BLaER1 (cell line): Measurements from ENCODE around the gene SLC35A2.
A peak's percentile ranks its signal among the peaks of the same experiment; 100 is the strongest.

ENCODE experiments used
- H3K27ac ChIP-seq: shearing (Covaris generic); formaldehyde crosslinking; 2 replicates; pipeline ENCODE4 v1.8.1; 2022
- H3K27me3 ChIP-seq: shearing (Covaris generic); formaldehyde crosslinking; 2 replicates; pipeline ENCODE4 v1.8.1; 2022
- H3K36me3 ChIP-seq: shearing (Covaris generic); formaldehyde crosslinking; 2 replicates; pipeline ENCODE4 v1.8.1; 2022
- H3K4me1 ChIP-seq: shearing (Covaris generic); formaldehyde crosslinking; 2 replicates; pipeline ENCODE4 v1.8.1; 2022
- H3K4me2 ChIP-seq: shearing (Covaris generic); formaldehyde crosslinking; 2 replicates; pipeline ENCODE4 v1.8.1; 2022
- H3K4me3 ChIP-seq: shearing (Covaris generic); formaldehyde crosslinking; 2 replicates; pipeline ENCODE4 v1.8.1; 2022
- H3K9ac ChIP-seq: shearing (Covaris generic); formaldehyde crosslinking; 2 replicates; pipeline ENCODE4 v1.8.1; 2022
- H3K9me3 ChIP-seq: shearing (Covaris generic); formaldehyde crosslinking; 2 replicates; pipeline ENCODE4 v1.8.1; 2022
- H4K20me1 ChIP-seq: shearing (Covaris generic); formaldehyde crosslinking; 2 replicates; pipeline ENCODE4 v1.8.1; 2022
- Cebpa-rat ChIP-seq: shearing (Covaris generic); IDR thresholded peaks from 2 replicates; pipeline ENCODE4 v1.8.1; 2022

SLC35A2 gene

DNA sequence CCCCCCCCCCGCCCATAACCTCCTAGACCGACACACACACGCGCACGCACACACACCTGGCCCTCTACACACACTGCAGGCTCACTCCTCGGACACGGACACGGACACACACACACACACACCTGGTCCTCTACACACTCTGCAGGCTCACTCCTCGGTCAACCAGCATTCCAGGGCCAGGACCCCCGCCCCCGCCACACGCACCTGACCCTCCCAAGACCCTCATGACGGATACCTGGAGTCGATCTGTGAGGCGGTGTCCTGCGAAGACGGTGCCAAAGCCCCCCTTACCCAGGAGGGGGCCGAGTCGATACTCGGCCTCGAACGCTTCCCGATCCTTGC lies 6.8 kb upstream of the SLC35A2 start:
- peak overlapping the region; percentile 79 for H3K4me3 ChIP-seq
- H4K20me1 ChIP-seq, result peaks cover 62% of the 10 kb centered on the region
- peak overlapping the region; percentile 89 for H3K4me2 ChIP-seq
- H3K4me1 ChIP-seq, result peaks cover 33% of the 10 kb centered on the region
- TF ChIP-seq Cebpa-rat, result no peak
- peak overlapping the region; percentile 85 for H3K27ac ChIP-seq
- peaks cover 48% of the 10 kb centered on the region for H3K27me3 ChIP-seq
- no peaks in the 10 kb centered on the region; the same call in 1 of the 2 replicates for H3K9me3 ChIP-seq
- H3K36me3 ChIP-seq, result peaks cover 40% of the 10 kb centered on the region
- H3K9ac ChIP-seq, result peak overlapping the region; percentile 81

DNA sequence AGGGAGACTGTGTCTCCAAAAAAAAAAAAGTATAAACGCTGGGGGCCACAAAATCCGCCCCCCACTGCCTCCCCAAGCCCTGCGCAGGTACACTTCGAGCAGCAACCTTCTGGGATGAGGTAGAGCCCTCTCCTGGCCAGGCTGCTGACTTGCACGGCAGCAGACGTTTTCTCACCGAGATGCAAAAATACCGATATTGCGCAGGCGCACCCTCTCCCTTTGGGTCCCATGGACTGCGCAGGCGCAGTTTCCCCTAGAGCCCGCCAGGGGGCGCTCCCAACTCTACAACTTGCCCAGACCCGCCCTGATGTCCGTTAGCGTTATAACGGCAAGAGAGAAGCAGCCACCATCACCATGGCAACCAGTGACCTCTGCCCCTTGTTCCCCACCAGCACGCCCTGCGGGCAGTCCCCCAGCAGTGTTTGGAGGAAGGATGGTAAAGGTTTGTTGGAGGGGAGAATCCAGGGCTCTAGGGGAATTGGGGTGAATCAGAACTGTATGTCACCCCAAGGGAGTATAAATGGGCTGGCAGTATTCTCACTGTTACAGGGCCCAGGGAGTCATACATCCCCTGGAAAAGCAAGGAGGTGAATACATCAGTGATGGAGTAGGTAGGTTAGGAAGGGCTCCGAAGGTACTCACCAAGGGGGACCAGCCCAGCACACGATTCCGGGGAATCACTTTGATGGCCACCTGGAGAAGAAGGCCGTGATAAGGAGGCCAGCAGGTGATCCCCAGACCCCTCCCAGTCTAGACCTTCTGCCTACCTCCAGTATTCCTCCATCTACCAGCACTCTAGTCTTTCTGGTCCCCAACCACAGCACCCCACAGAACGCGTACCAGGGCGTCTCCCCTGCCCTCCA lies 5.9 kb upstream of the SLC35A2 start:
- no peaks in the 10 kb centered on the region; the same call in 1 of the 2 replicates for H3K9me3 ChIP-seq
- peaks cover 33% of the 10 kb centered on the region for H3K36me3 ChIP-seq
- TF ChIP-seq Cebpa-rat, result no peak
- H4K20me1 ChIP-seq, result peaks cover 57% of the 10 kb centered on the region
- H3K27ac ChIP-seq, result 0 out of 2 replicates have a peak overlapping the region, but pooled peaks have one; percentile 35
- peak overlapping the region; percentile 89 for H3K4me2 ChIP-seq
- peaks cover 33% of the 10 kb centered on the region for H3K4me1 ChIP-seq
- peak overlapping the region; percentile 79 for H3K4me3 ChIP-seq
- H3K27me3 ChIP-seq, result peaks cover 45% of the 10 kb centered on the region
- peak overlapping the region; percentile 81; the same call in 1 of the 2 replicates for H3K9ac ChIP-seq

DNA sequence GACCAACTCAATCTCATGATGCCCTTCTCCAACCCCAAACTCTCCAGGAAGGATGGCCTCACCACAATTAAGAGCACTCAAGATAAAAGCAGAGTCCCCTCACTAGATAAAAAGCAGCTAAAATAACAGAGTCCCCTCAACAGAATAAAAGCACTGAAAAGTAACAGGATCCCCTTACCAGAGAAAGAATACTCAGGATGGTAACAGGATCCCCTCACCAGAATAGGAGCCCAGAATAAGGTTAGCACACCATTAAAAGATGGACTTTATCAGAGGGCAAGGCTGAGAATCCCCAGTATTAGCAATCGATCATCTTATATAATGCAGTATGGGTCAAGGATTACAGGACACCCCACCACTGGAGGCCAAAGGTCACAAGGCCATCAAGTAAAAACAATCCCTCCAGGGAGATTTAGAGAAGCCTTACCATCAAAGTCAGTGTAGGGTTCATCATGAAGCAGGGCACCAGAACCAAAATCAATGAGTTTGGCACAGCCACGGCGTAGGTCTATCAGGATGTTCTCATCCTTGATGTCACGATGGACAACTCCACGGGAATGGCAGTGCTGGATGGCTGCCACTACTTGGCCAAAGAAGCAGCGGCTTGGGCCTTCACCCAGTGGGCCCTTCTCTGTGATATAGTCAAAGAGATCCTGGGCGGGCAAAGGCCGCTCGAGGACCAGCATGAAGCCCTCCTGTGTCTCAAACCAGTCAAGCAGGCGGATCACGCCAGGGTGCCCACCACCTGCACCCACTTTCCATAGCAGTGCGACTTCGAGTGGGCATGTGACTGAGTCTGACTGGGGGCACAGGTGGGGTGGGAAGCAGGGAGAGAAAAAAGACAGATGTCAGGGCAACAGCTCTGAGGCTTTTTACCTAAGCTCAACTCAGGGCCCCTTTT lies 3.4 kb upstream of the SLC35A2 start:
- no peaks in the 10 kb centered on the region; the same call in 1 of the 2 replicates for H3K9me3 ChIP-seq
- TF ChIP-seq Cebpa-rat, result no peak
- no peak overlapping the region for H3K4me3 ChIP-seq
- H3K36me3 ChIP-seq, result peaks cover 30% of the 10 kb centered on the region
- H3K27ac ChIP-seq, result no peak overlapping the region
- peaks cover 34% of the 10 kb centered on the region for H3K4me1 ChIP-seq
- peaks cover 46% of the 10 kb centered on the region for H4K20me1 ChIP-seq
- H3K4me2 ChIP-seq, result no peak overlapping the region
- H3K27me3 ChIP-seq, result peaks cover 39% of the 10 kb centered on the region
- H3K9ac ChIP-seq, result no peak overlapping the region

DNA sequence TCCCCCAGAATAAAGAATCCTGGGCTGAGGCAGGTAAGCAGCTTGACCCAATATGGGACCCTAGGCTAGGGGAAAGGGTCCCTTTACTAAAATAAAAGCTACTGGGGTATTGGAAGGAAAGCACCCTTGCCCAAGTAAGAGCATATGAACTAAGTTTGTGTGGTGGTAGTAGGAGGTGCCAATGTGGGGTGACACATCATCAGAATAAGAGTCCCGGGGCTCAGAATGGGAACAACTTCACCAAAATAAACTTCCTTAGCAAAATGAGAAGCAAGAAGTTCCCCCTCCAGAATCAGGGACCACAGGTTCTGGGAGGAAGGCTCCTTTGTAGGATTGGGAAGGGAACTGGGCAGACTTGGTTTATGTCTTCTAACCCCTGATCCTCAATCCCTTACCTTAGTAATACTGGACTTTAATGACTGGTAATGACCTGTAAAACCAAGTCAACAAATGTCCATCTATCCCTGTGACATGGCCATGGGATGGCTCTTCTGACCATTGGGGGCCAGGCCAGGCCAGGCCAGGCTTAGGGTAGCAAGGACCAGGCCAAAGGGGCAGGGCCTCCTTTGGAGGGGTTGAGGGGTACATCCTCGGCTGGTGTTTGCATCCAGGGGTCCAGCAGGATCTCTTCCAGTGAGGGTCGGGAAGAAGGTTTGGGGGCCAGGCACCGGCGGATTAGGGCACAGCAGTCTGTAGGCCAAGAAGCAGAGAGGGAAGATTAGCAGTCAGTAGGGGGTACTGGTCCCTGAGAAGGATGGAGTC lies 2.3 kb upstream of the SLC35A2 start:
- H4K20me1 ChIP-seq, result peaks cover 41% of the 10 kb centered on the region
- peaks cover 43% of the 10 kb centered on the region for H3K27me3 ChIP-seq
- H3K9ac ChIP-seq, result no peak overlapping the region
- TF ChIP-seq Cebpa-rat, result no peak
- H3K27ac ChIP-seq, result no peak overlapping the region
- H3K36me3 ChIP-seq, result peaks cover 30% of the 10 kb centered on the region
- no peak overlapping the region for H3K4me2 ChIP-seq
- no peaks in the 10 kb centered on the region; the same call in 1 of the 2 replicates for H3K9me3 ChIP-seq
- peaks cover 28% of the 10 kb centered on the region for H3K4me1 ChIP-seq
- no peak overlapping the region for H3K4me3 ChIP-seq

DNA sequence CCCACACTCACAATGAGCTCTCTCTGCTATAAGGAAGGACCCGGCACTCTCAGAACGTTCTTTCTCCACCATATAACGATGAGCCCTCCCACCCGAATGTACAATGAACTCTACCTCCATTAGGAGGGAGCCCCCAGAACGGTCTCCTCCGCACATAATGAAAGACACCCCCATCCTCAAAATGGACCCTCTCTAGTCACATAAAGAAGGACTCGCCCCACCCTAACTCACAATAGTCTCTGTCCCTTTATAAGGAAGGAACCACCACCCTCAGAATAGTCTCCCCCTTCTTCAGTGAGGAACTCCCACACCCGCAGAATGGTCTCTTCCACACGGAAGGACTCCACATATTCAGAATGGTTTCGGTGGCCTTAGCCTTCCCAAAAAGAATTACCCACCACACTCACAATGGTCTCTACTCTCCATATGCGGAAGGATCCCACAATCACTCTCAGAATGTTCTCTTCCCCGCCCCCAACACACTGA lies 477 bp downstream of the SLC35A2 start:
- Histone ChIP-seq H3K4me3 (peak overlapping the region; percentile 77), H3K27ac (peak overlapping the region; percentile 69; the same call in 1 of the 2 replicates), H3K9me3 (no peaks in the 10 kb centered on the region), H3K9ac (peak overlapping the region; percentile 75), H3K27me3 (peaks cover 47% of the 10 kb centered on the region), H3K4me2 (peak overlapping the region; percentile 78), H3K4me1 (peaks cover 24% of the 10 kb centered on the region), H3K36me3 (peaks cover 32% of the 10 kb centered on the region), H4K20me1 (peaks cover 25% of the 10 kb centered on the region)
- no peak for TF ChIP-seq Cebpa-rat

DNA sequence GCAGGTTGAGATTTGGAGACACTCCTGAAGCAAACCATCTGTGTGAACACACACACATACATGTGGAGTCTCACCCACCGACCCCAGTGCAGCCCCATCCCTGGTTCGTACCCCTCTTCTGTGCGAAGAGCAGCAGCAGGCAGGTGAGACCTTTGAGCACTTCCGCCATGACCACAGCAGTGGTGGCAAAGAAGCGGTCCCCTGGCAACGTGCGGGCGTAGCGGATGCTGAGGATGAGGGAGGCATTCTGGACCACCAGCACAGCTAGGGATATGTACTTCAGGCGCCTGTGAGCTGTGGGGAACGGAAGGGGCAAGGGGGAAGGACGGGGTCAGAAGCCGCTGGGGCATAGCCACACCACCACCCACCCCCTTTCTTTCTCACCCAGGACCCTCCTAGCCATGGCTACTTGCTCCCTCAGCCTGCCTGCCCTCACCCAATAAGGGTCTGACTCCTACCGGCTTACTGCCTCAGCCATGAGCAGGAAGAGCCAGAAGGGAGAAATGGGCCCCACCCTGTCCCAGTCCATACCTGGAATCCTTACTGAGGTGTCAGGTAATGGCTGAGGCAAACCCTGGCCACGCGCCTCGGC lies 1.6 kb downstream of the SLC35A2 start:
- Histone ChIP-seq H3K27ac (no peak overlapping the region), H3K4me2 (peak overlapping the region; percentile 78; the same call in 1 of the 2 replicates), H3K27me3 (peaks cover 39% of the 10 kb centered on the region), H3K36me3 (peaks cover 29% of the 10 kb centered on the region), H3K9ac (no peak overlapping the region), H3K4me1 (peaks cover 24% of the 10 kb centered on the region), H3K4me3 (no peak overlapping the region), H4K20me1 (peaks cover 25% of the 10 kb centered on the region), H3K9me3 (no peaks in the 10 kb centered on the region)
- no peak for TF ChIP-seq Cebpa-rat

DNA sequence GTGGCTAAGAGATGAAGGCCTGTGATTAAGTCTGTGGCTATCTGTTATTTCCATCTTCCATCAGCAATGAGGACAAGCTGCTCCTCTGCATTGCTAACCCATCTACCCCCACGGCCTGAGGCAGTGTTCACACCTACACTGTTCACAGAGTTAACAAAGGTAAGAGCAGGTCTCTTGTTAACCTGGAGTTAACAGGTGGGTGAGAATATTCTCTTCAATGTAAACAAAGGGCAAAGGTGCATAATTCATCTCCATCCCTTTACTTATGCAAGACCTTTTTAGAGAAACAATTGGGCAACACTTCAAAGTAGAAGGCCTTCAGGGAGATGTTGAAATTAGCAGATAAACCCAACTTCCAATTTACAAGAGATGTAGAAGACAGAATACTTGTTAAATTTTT lies 2.8 kb downstream of the SLC35A2 start:
- no peak for TF ChIP-seq Cebpa-rat
- H4K20me1 ChIP-seq, result peaks cover 15% of the 10 kb centered on the region

DNA sequence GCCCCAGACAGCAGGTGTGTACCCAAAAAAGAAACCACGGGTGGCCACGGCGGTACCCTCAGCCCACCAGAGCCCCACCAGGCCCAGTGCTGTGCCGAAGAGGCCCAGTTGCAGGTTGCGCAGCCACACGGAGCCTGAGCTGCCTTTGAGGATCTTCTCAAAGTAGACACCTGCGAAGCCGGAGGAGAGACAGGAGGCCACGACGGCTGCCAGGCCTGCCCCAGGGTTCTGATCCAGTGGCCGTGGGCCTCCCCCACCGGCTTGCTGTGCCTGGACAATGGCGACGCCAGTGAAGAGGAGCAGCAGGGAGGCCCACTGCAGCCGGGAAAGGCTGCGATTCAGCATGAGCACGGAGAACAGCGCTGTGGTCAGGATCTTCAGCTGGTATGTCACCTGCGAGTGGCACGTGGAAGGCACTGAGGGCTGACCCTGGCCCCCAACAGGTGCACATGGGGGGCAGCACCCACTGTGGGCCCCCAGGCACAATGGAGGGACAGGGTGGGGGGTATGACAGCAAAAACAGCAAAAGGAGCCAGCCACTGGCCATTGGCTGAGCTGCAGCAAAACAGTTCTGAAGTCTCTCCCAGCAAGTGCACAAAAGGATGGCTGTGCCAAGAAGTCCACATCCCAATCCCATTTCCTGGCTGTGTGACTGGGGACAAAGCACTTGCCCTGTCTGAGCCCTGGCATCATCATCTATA lies 6.2 kb downstream of the SLC35A2 start:
- H3K4me2 ChIP-seq, result no peak overlapping the region
- peaks cover 14% of the 10 kb centered on the region for H3K4me1 ChIP-seq
- TF ChIP-seq Cebpa-rat, result no peak
- no peak overlapping the region for H3K27ac ChIP-seq
- peaks cover 28% of the 10 kb centered on the region; the same call in 1 of the 2 replicates for H3K27me3 ChIP-seq
- peaks cover 50% of the 10 kb centered on the region for H3K36me3 ChIP-seq
- H3K9me3 ChIP-seq, result no peaks in the 10 kb centered on the region
- peaks cover 15% of the 10 kb centered on the region; the same call in 1 of the 2 replicates for H4K20me1 ChIP-seq
- H3K9ac ChIP-seq, result no peak overlapping the region
- no peak overlapping the region for H3K4me3 ChIP-seq

More for the DNA sequence above, 2.8 kb downstream of the SLC35A2 start:
- H3K4me2 ChIP-seq, result no peak overlapping the region
- H3K4me3 ChIP-seq, result no peak overlapping the region
- peaks cover 24% of the 10 kb centered on the region for H3K36me3 ChIP-seq
- no peak overlapping the region for H3K27ac ChIP-seq
- H3K27me3 ChIP-seq, result peaks cover 27% of the 10 kb centered on the region
- H3K4me1 ChIP-seq, result peaks cover 24% of the 10 kb centered on the region
- no peaks in the 10 kb centered on the region for H3K9me3 ChIP-seq
- H3K9ac ChIP-seq, result no peak overlapping the region
